NCI-H2107 treated with DMSO at 0.1 percent for 48 hours (cell line): ENCODE measurements around the gene CYP39A1.

Source experiments
- DNase-seq: peaks from one replicate; lab custom pipeline; 2025; ENCODE audit not compliant: unreplicated experiment; lab: John Stamatoyannopoulos, UW

The CYP39A1 gene

GRCh38 chr6:46517202-46517601 is 135.4 kb downstream of the CYP39A1 start:
- DNase-seq = no peak

GRCh38 chr6:46513533-46513932 is 139.1 kb downstream of the CYP39A1 start:
- DNase-seq = no peak

DNA sequence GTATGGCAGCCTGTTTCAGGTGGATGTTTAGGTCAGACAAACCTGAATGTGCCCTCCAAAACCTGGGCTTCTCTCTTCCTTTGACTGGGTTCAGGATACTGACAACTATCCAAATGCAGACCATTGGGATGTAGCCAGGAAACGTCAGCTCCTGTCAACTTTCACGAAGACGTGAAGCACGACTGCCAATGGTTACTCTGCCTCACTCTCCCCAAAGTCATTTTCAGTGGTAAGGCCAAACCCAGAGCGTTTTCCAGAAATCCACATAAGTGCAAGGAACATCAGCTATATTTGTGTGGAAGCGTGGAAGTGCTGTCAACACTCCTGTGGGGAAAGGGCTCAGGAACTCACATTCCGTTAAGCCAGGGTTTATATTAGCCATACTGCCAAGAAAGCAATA is 141.3 kb downstream of the CYP39A1 start:
- DNase-seq = no peak

GRCh38 chr6:46510651-46511050 is 142.0 kb downstream of the CYP39A1 start:
- DNase-seq = no peak

DNA sequence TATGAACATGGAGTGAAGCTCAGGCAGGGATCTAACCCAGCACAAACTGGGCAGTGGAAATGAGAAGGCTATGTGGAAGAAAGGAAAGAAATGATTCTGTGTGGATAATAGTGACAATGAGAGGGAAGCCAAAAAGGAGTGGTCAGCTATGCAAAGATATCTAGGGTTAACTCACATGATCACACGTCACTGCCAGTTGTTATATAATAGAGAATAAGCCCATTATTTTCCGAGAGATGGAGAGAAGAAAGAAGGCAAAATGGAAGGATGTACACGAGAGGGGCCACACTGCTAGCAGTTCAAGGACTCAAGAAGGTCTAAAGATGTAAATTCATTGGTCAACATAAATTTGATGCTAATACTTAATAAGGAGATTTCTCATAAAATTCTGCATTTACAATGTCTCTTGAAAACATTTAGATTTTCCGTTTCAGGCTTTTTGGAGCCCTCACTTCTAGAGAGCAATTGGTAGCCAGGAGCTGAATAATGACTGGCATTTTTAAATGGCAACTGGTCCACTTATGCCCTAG is 142.6 kb downstream of the CYP39A1 start:
- no peak for DNase-seq

DNA sequence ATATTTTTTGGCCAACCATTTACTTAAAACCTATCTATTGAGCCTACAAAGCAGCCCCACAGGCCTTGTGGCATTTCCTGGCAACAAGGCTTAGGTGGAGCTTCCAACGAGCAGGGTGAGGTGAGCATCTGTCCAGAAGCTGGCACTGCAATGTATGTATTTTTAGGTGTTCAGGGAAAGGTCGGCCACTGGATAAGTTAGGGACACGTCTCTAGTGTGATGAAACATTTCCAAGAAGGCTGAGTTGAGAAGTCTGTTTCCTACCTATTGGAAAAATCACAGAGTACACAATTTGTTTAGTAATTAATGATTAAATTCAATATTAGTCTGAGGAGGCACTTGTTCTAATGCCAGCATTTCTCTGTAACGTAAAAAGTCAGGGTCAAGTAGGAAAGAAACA is 143.6 kb downstream of the CYP39A1 start:
- DNase-seq = no peak

DNA sequence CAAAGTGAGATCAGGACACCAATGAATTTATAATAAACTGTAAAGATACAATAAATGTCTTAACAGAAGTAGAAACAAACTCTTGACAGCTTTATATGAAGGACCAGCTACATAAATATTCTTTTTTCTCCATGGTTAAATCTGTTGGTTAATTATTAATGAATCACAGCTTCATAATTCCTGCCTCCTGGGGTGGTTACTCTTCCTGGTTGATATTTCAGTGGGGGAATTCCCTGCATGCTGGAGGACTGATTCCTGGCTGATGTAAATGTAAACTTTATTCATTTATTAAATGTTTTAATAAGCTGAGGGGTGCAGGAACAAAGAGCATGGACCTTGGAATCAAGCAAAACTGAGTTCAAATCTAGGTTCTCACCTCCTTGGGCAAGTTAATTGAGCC is 145.2 kb downstream of the CYP39A1 start:
- no peak for DNase-seq

GRCh38 chr6:46505693-46506512 is 146.7 kb downstream of the CYP39A1 start:
- DNase-seq = no peak

DNA sequence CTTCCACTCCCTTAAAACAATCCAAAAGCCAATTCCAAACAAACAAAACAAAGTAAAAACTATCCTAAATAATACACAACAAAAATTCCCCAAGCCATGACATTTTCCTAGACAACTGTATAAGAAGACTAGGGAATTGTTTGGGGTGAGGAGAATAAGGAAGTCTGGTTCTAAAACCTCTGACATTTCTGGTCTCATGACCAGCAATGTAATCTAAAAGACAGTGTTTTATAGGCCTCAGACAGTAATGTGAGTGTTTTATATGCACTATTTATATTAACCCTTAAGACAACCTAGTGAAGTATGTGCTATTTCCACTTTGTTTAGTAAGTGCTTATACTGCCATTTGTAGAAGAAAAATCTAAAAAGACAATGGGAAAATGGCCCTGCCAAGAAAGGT is 148.4 kb downstream of the CYP39A1 start:
- DNase-seq = no peak

- no peak for DNase-seq
Measured at GRCh38 chr6:46502486-46503119, 150.0 kb downstream of the CYP39A1 start.

DNA sequence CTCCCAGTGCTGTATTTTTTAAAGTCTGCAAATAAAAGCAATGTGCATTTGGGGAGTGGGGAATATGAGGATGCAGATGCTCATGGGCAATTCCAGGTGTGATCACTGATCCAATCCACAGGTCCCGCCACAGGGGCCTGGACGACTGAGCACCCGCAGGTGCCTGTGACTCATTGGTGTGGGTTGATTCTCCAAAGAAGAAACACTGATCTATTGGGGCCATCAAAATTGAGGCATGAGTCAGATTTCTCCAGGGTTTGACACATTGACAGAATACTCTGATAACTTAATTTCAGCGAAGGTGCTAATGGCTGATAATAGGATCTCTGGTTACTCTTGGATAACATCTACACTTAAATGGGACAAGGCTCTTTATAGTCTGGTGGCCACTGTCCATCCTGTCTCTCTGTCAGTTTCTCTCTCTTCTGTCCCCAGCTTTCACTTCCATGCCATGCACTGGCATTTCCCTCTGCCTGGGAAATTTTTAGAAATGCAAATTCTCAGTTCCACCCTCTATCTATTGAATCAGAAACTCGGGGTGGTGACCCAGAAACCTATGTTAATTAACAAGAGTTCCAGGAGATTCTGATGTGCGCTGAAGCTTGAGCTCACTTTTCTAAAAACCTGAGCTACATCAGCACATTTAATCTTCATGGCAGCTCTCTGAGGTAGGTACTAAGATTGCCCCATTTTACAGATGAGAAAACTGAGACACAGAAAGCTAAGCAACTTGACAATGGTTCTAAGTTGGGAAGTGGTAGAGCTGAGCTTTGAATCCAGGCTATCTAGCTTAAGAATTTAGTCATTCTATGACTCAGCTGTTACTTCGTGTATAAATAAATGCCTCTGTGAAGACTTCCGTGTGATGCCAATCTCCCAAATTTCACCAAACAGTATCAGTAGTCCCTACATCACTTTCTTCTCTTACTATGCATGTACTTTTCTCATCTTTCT is 151.2 kb downstream of the CYP39A1 start:
- DNase-seq = no peak

- no peak for DNase-seq
Measured at GRCh38 chr6:46500382-46500781, 152.2 kb downstream of the CYP39A1 start.
